Glutamatergic neuron (in vitro differentiated cells): ENCODE measurements around the gene TSGA10. TPM values are rescaled to one million over a fixed set of nuclear protein-coding genes. Genes with fewer than 3 reads are reported as not detected.
"Not testable (repeated sequence)": the region's sequence is repeated elsewhere in the genome, so short reads cannot be mapped to it uniquely, and the experiment has no call there.

Source experiments
- DNase-seq: peaks from one replicate; pipeline ENCODE4 v3.0.0; 2022
- H3K27ac Mint-ChIP-seq: one replicate; pipeline ENCODE4 v1.8.0; 2020; ENCODE audit warnings: mild to moderate bottlenecking, mixed read lengths, inconsistent platforms; ENCODE audit not compliant: unreplicated experiment
- H3K27me3 Mint-ChIP-seq: one replicate; pipeline ENCODE4 v1.8.0; 2020; ENCODE audit warnings: mild to moderate bottlenecking, moderate library complexity, mixed read lengths, inconsistent platforms; ENCODE audit not compliant: unreplicated experiment
- H3K36me3 Mint-ChIP-seq: one replicate; pipeline ENCODE4 v1.8.0; 2020; ENCODE audit warnings: mild to moderate bottlenecking, mixed read lengths, inconsistent platforms; ENCODE audit not compliant: unreplicated experiment
- H3K4me1 Mint-ChIP-seq: one replicate; pipeline ENCODE4 v1.8.0; 2020; ENCODE audit warnings: mild to moderate bottlenecking, low read depth, mixed read lengths, inconsistent platforms; ENCODE audit not compliant: unreplicated experiment
- H3K4me3 Mint-ChIP-seq: one replicate; pipeline ENCODE4 v1.8.0; 2020; ENCODE audit warnings: mild to moderate bottlenecking, mixed read lengths, inconsistent platforms; ENCODE audit not compliant: unreplicated experiment
- H3K9me3 Mint-ChIP-seq: one replicate; pipeline ENCODE4 v1.8.0; 2020; ENCODE audit warnings: mild to moderate bottlenecking, moderate library complexity, mixed read lengths, inconsistent platforms; ENCODE audit not compliant: unreplicated experiment
- CTCF ChIP-seq: fragments of 200-600 bp; sonication (generic); IDR thresholded peaks from one replicate; pipeline ENCODE4 v1.5.0; 2021; ENCODE audit not compliant: partially characterized antibody, unreplicated experiment
- total RNA-seq: library from RNA; stranded (reverse); fragmentation: NEBNext Ultra II Directional; extraction: Animal tissue kit (Norgen Biotek cat#: 25700); gene quantifications from one replicate; pipeline ENCODE4 v1.2.1, GENCODE V29; 2021; ENCODE audit not compliant: unreplicated experiment

The TSGA10 gene
- total RNA-seq, 1 donor from 2014 or later, result 3.8 TPM

GRCh38 chr2:99198103-99198841, 43.5 kb upstream of the TSGA10 start:
- Mint-ChIP-seq H3K4me1 (no peaks in the 10 kb centered on the region), H3K27ac (no peak overlapping the region), H3K36me3 (peaks cover 8% of the 10 kb centered on the region), H3K4me3 (no peak overlapping the region), H3K9me3 (no peaks in the 10 kb centered on the region), H3K27me3 (peaks cover 1% of the 10 kb centered on the region)
- no peak for TF ChIP-seq CTCF
- DNase-seq, result no peak

- H3K36me3 Mint-ChIP-seq, H3K4me1 Mint-ChIP-seq, H3K27ac Mint-ChIP-seq, H3K4me3 Mint-ChIP-seq, DNase-seq, H3K9me3 Mint-ChIP-seq, H3K27me3 Mint-ChIP-seq: not testable (repeated sequence)
Measured at GRCh38 chr2:99192364-99192763, 37.6 kb upstream of the TSGA10 start.

GRCh38 chr2:99190548-99190947, 35.8 kb upstream of the TSGA10 start:
- Mint-ChIP-seq H3K27me3 (peaks cover 2% of the 10 kb centered on the region), H3K36me3 (peaks cover 4% of the 10 kb centered on the region), H3K9me3 (no peaks in the 10 kb centered on the region), H3K4me3 (no peak overlapping the region), H3K27ac (no peak overlapping the region), H3K4me1 (no peaks in the 10 kb centered on the region)
- TF ChIP-seq CTCF, result no peak
- no peak for DNase-seq

- DNase-seq, result no peak
- H3K27me3 Mint-ChIP-seq, result peaks cover 2% of the 10 kb centered on the region
- H3K4me1 Mint-ChIP-seq, result peaks cover 3% of the 10 kb centered on the region
- no peak for TF ChIP-seq CTCF
- no peaks in the 10 kb centered on the region for H3K9me3 Mint-ChIP-seq
- no peak overlapping the region for H3K27ac Mint-ChIP-seq
- H3K4me3 Mint-ChIP-seq, result no peak overlapping the region
- peaks cover 4% of the 10 kb centered on the region for H3K36me3 Mint-ChIP-seq
Measured at GRCh38 chr2:99188357-99188756, 33.6 kb upstream of the TSGA10 start.

GRCh38 chr2:99187011-99187410, 32.3 kb upstream of the TSGA10 start:
- no peak for DNase-seq
- Mint-ChIP-seq H3K36me3 (peaks cover 4% of the 10 kb centered on the region), H3K9me3 (no peaks in the 10 kb centered on the region), H3K27ac (no peak overlapping the region), H3K27me3 (peaks cover 2% of the 10 kb centered on the region), H3K4me1 (peaks cover 6% of the 10 kb centered on the region), H3K4me3 (no peak overlapping the region)
- no peak for TF ChIP-seq CTCF
